H1 (cell line): Measurements from ENCODE around the gene VMO1. TPM values are rescaled to one million over a fixed set of nuclear protein-coding genes. Genes with fewer than 3 reads are reported as not detected.

Experiments used
- CTBP2 ChIP-seq: IDR thresholded peaks from 2 replicates; pipeline ENCODE4 v1.7.0; 2011; ENCODE audit warnings: borderline replicate concordance, mild to moderate bottlenecking, moderate library complexity, mixed read lengths, low read length; ENCODE audit not compliant: insufficient read depth, insufficient read length
- SIRT6 ChIP-seq: IDR thresholded peaks from one replicate; pipeline ENCODE4 v1.7.1; 2012; ENCODE audit warnings: low read length, inconsistent platforms
- polyA plus RNA-seq, 7 experiments: library from polyadenylated mRNA; depleted of rRNA in 3 of 7; stranded (reverse) in 5 of 7; unstranded in 2 of 7; fragments of >200 nt in 5 of 7; fragments of 200-250 nt in 2 of 7; gene quantifications; 1 replicate in 5 of 7; 2 replicates in 1 of 7; 4 replicates in 1 of 7; pipeline versions ENCODE4 v1.2.1 to v1.2.3, GENCODE V29; 2011 to 2013; ENCODE audit warnings: missing spikeins in 2 of 7, mixed read lengths in 2 of 7
- total RNA-seq: library from RNA; stranded (reverse); fragmentation: NEBNext Ultra II Directional; extraction: Animal tissue kit (Norgen Biotek cat#: 25700); gene quantifications from 2 replicates; pipeline ENCODE4 v1.2.1, GENCODE V29; 2021

Gene VMO1
- total and polyA plus RNA-seq, 2 of the 8 experiments (the other 6 are each of a cell fraction or from before 2014, with no cell fraction given), result 0.30 TPM; not detected in 1

DNA sequence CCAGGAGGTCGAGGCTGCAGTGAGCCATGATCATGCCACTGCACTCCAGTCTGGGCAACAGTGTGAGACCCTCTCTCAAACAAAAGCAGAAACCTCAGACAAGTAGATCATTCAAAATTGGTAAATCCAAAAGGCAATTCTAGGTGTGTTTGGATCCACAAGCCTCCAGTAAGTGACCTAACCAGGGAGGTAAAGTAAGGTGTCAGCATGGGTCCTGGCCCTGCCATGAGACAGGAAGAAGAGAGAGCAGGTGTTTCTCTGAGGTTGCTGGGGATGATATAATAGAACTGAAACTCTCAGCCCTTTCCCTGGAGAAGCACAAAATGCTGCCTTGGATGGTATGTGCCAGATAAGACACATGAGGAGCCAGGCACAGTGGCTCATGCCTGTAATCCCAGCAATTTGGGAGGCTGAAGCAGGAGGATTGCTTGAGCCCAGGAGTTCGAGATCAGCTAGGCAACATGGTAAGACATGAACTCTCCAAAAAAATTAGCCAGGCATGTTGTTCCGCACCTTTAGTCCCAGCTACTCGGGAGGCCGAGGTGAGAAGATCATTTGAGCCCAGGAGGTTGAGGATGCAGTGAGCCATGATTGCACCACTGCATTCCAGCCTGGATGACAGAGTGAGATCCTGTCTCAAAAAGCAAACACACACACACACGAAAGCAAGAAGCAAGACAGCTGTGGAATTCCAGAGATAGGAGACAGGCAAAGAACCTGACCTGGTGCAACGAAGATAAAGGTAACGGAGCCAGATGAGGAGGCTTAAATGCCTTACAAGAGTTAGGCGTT, 8.0 kb downstream of the VMO1 start (continued):
- TF ChIP-seq SIRT6 (no peak), CTBP2 (no peak)
- TF ChIP-seq, all 59 proteins: peak for 0
